NCI-H2107 treated with DMSO at 0.1 percent for 48 hours (cell line): Measurements from ENCODE around the gene PCDHA1.
"Not testable (repeated sequence)": the region's sequence is repeated elsewhere in the genome, so short reads cannot be mapped to it uniquely, and the experiment has no call there.

Experiments
- DNase-seq: peaks from one replicate; lab custom pipeline; 2025; ENCODE audit not compliant: unreplicated experiment; lab: John Stamatoyannopoulos, UW

Gene PCDHA1

GRCh38 chr5:140785905-140786686 lies at the start of gene PCDHA1:
TSS of gene PCDHA1 (plus strand) at chr5:140786140.
- no peak for DNase-seq

GRCh38 chr5:140737486-140737885 lies 48.5 kb upstream of the PCDHA1 start:
- DNase-seq = no peak

GRCh38 chr5:140741967-140742366 lies 44.0 kb upstream of the PCDHA1 start:
- DNase-seq = no peak

GRCh38 chr5:140753561-140753960 lies 32.4 kb upstream of the PCDHA1 start:
- DNase-seq = no peak

- no peak for DNase-seq
These were observed 21.6 kb upstream of the PCDHA1 start for GRCh38 chr5:140764177-140764973.

GRCh38 chr5:140767444-140767843 lies 18.5 kb upstream of the PCDHA1 start:
- DNase-seq = no peak

- no peak for DNase-seq
These were observed 5.4 kb upstream of the PCDHA1 start for GRCh38 chr5:140780512-140780911.

GRCh38 chr5:140787422-140787821 lies 1.5 kb downstream of the PCDHA1 start:
- DNase-seq = not testable (repeated sequence)

GRCh38 chr5:140787849-140788504 lies 2.0 kb downstream of the PCDHA1 start:
- DNase-seq = not testable (repeated sequence)

- no peak for DNase-seq
These were observed 5.1 kb downstream of the PCDHA1 start for GRCh38 chr5:140791089-140791488.

GRCh38 chr5:140794595-140795258 lies 8.8 kb downstream of the PCDHA1 start, which contains the start of gene PCDHA2:
TSS of gene PCDHA2 (plus strand) at chr5:140794852.
- DNase-seq = no peak

GRCh38 chr5:140795259-140795641 lies 9.3 kb downstream of the PCDHA1 start:
- DNase-seq = no peak

GRCh38 chr5:140796072-140796717 lies 10.3 kb downstream of the PCDHA1 start:
- DNase-seq = not testable (repeated sequence)

GRCh38 chr5:140796718-140797095 lies 10.8 kb downstream of the PCDHA1 start:
- DNase-seq = no peak

- no peak for DNase-seq
These were observed 15.0 kb downstream of the PCDHA1 start, which contains the start of gene PCDHA3 for GRCh38 chr5:140800816-140801493. TSS of gene PCDHA3 (plus strand) at chr5:140801057.

- DNase-seq = no peak
These were observed 15.5 kb downstream of the PCDHA1 start for GRCh38 chr5:140801494-140801841.

- not testable (repeated sequence) for DNase-seq
These were observed 16.4 kb downstream of the PCDHA1 start for GRCh38 chr5:140802381-140802780.

- no peak for DNase-seq
These were observed 16.9 kb downstream of the PCDHA1 start for GRCh38 chr5:140802781-140803271.

GRCh38 chr5:140806834-140807775 lies 21.2 kb downstream of the PCDHA1 start, which contains the start of gene PCDHA4:
TSS of gene PCDHA4 (plus strand) at chr5:140807068.
- no peak for DNase-seq
